Uterus (tissue), 2 donors: ENCODE measurements around the gene ANXA8L1.
"Not testable (repeated sequence)": the region's sequence is repeated elsewhere in the genome, so short reads cannot be mapped to it uniquely, and the experiment has no call there.

Experiments used
- CTCF ChIP-seq, 4 experiments: fragments of 200-600 bp in 2 of 4; fragments of 450-650 bp in 2 of 4; sonication (generic) in 2 of 4; IDR thresholded peaks; one replicate each; pipeline ENCODE4 v1.5.1; 2016 to 2019; ENCODE audit warnings: antibody characterized with exemption in 4 of 4, mild to moderate bottlenecking in 2 of 4, moderate library complexity in 1 of 4
- POLR2A ChIP-seq, 2 donors: fragments of 450-650 bp; IDR thresholded peaks; one replicate each; pipeline ENCODE4 v1.6.1; 2016; ENCODE audit warnings: antibody characterized with exemption in 2 of 2, mild to moderate bottlenecking in 1 of 2, moderate library complexity in 1 of 2

- not testable (repeated sequence) for TF ChIP-seq CTCF, POLR2A (IDR thresholded peaks at IDR 0.05)
These were observed 15.8 kb downstream of the ANXA8L1 start for GRCh38 chr10:46391422-46391821.
